Left ventricle myocardium inferior (tissue), 1 donor: ENCODE results near the gene CHIT1. TPM values are rescaled to one million over a fixed set of nuclear protein-coding genes. Genes with fewer than 3 reads are reported as not detected.
A peak's percentile ranks its signal among the peaks of the same experiment; 100 is the strongest.

Experiments
- DNase-seq: peaks from one replicate; pipeline ENCODE4 v3.0.0-alpha.2; 2020
- H3K27ac ChIP-seq: fragments of 200-600 bp; replicated peaks from 2 replicates; pipeline ENCODE4 v1.8.0; 2021
- H3K27me3 ChIP-seq: fragments of 200-600 bp; 2 replicates; pipeline ENCODE4 v1.8.0; 2021; ENCODE audit warnings: low read depth
- H3K36me3 ChIP-seq: fragments of 200-600 bp; 2 replicates; pipeline ENCODE4 v1.8.0; 2021
- H3K4me1 ChIP-seq: fragments of 200-600 bp; 2 replicates; pipeline ENCODE4 v1.8.0; 2021
- H3K4me3 ChIP-seq: fragments of 200-600 bp; 2 replicates; pipeline ENCODE4 v1.8.0; 2021; ENCODE audit warnings: mild to moderate bottlenecking, moderate library complexity
- H3K9me3 ChIP-seq: fragments of 200-600 bp; replicated peaks from 2 replicates; pipeline ENCODE4 v1.8.0; 2021
- intact Hi-C: fragments of 100-400 bp; cut with micrococcal nuclease; formaldehyde crosslinking; loops from one replicate; pipeline ENCODE4 v1.11.0; 2022
- total RNA-seq: library from RNA; stranded (reverse); fragmentation: NEBNext Ultra II Directional; extraction: Animal tissue kit (Norgen Biotek cat#: 25700); gene quantifications from one replicate; pipeline ENCODE4 v1.2.1, GENCODE V29; 2021
- TF ChIP-seq, protein P1 (sequence below): fragments of 200-600 bp; IDR thresholded peaks from 2 replicates; pipeline ENCODE4 v1.8.0; 2021; ENCODE audit warnings: antibody characterized with exemption, mild to moderate bottlenecking, borderline replicate concordance
- donor health status: DM: no; HTN: yes; CAD: no; lungs with severe emphysema.

CHIT1 gene
- total RNA-seq, 1 donor from 2014 or later: not detected

DNA sequence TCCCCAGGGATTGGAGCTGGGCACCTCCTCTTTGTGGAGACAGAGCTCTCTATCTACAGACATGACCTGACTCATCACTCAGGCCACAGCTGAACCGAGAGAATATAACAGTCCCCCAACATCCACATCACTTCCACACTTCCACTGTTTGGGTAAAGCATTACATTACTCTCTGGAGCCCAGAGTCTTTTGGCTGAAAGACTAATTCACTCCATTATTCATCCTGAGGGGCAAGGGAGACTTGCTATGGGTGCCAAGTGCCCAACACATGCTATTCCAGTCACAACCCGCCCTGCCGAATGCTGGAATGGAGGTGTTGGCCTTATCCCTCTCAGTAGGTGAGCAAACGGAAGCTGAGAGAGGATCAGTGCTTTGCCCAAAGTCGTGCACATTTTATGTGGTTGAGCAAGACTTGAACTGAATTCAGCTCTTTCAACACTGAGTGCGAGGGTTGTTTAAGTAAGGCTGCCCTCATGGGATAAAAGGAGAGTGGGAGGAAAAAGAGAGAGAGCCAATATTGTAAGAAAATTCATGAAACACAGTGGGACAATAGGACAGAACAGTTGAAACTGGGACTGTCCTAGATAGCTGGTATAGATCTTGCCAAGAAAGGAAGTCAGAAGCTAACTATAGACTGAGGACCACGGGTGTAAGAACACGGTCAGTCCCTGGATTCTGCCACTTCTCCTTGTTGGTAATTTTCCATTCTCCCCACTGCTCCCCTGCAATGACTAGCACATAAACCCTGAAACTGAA lies 29.5 kb downstream of the CHIT1 start:
- H3K27ac ChIP-seq: peak overlapping the region; percentile 79
- TF ChIP-seq, protein P1, sequence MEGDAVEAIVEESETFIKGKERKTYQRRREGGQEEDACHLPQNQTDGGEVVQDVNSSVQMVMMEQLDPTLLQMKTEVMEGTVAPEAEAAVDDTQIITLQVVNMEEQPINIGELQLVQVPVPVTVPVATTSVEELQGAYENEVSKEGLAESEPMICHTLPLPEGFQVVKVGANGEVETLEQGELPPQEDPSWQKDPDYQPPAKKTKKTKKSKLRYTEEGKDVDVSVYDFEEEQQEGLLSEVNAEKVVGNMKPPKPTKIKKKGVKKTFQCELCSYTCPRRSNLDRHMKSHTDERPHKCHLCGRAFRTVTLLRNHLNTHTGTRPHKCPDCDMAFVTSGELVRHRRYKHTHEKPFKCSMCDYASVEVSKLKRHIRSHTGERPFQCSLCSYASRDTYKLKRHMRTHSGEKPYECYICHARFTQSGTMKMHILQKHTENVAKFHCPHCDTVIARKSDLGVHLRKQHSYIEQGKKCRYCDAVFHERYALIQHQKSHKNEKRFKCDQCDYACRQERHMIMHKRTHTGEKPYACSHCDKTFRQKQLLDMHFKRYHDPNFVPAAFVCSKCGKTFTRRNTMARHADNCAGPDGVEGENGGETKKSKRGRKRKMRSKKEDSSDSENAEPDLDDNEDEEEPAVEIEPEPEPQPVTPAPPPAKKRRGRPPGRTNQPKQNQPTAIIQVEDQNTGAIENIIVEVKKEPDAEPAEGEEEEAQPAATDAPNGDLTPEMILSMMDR: no peak
- no peaks in the 10 kb centered on the region for H3K9me3 ChIP-seq
- intact Hi-C loops: no loop called here
- DNase-seq: no peak
- peak overlapping the region; percentile 9 for H3K4me3 ChIP-seq
- H3K36me3 ChIP-seq: no peaks in the 10 kb centered on the region
- no peaks in the 10 kb centered on the region for H3K27me3 ChIP-seq
- peaks cover 25% of the 10 kb centered on the region for H3K4me1 ChIP-seq

DNA sequence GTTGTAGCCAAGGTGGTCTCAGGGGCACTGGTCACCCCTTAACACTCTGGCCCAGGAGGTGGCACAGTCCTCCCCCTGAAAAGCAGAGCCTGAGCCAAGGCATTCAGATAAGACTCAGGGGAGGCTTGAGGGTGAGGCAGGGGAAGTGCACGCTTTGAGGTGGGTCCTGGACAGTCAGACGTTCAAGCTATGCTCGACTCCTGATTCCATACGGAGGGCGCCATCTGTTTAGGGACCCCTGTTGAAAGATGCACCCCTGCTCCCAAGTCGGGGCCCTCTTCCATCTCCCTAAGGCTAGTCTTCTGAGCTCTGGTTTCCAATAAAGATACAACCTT lies 30.0 kb downstream of the CHIT1 start:
- H3K27ac ChIP-seq: peak overlapping the region; percentile 79
- H3K4me3 ChIP-seq: no peak overlapping the region
- peaks cover 25% of the 10 kb centered on the region for H3K4me1 ChIP-seq
- TF ChIP-seq, protein P1: no peak
- no peaks in the 10 kb centered on the region for H3K36me3 ChIP-seq
- no peaks in the 10 kb centered on the region for H3K9me3 ChIP-seq
- intact Hi-C loops: no loop called here
- DNase-seq: no peak
- H3K27me3 ChIP-seq: no peaks in the 10 kb centered on the region

- peak overlapping the region; percentile 79 for H3K27ac ChIP-seq
- H3K27me3 ChIP-seq: no peaks in the 10 kb centered on the region
- no peaks in the 10 kb centered on the region for H3K9me3 ChIP-seq
- DNase-seq: no peak
- peaks cover 25% of the 10 kb centered on the region for H3K4me1 ChIP-seq
- intact Hi-C loops: no loop called here
- TF ChIP-seq, protein P1: no peak
- no peak overlapping the region for H3K4me3 ChIP-seq
- no peaks in the 10 kb centered on the region for H3K36me3 ChIP-seq
Observed at GRCh38 chr1:203199002-203199401, 30.5 kb downstream of the CHIT1 start.

DNA sequence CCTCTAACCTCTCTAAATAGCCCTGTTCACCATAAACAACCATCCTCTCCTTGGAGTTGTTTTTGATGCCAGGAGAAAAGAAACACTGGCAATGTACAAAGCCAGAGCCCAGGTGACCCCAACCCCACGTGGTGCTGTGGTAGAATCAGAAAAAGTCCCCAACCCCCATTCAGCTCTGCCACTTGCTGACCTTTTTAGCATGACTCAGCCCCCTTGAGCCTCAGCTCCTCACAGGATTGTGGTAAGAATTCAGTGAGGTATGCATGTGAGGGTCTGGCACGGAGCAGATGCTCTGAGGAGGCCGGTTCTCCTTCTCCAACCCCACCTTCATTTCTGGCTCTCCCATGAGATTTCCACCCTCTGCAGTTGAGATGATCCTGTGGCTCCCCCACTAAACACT lies 31.8 kb downstream of the CHIT1 start:
- Histone ChIP-seq H3K4me3 (no peak overlapping the region), H3K4me1 (peaks cover 25% of the 10 kb centered on the region), H3K27ac (no peak overlapping the region), H3K36me3 (no peaks in the 10 kb centered on the region), H3K27me3 (no peaks in the 10 kb centered on the region), H3K9me3 (no peaks in the 10 kb centered on the region)
- no peak for DNase-seq
- intact Hi-C loops: no loop called here
- TF ChIP-seq, protein P1: no peak

DNA sequence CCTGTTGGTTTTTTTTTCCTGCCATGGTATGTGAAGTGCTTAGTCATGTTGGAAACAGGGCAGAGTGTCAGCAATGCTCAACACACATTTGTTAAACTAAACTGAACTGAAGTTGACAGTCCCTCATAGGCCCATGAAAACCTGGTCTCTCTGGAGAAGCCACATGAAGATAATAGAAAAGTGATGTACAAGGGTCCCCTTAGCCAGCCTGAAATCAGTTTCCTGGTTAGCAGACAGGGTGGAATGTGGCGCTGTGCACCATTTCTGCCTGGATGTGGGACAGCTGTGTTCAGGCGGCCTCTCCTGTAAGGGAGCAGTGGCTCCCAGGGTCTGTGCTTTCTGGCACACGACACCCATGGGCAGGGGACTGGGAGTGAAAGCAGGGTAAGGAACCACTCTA lies 33.1 kb downstream of the CHIT1 start:
- peaks cover 25% of the 10 kb centered on the region for H3K4me1 ChIP-seq
- peaks cover 6% of the 10 kb centered on the region for H3K27me3 ChIP-seq
- H3K27ac ChIP-seq: no peak overlapping the region
- no peak for DNase-seq
- no peaks in the 10 kb centered on the region for H3K9me3 ChIP-seq
- H3K4me3 ChIP-seq: no peak overlapping the region
- TF ChIP-seq, protein P1: no peak
- intact Hi-C loops: no loop called here
- no peaks in the 10 kb centered on the region for H3K36me3 ChIP-seq
